KMS-11 (cell line): ENCODE results near the gene RNF125.

ENCODE experiments used
- H2AFZ ChIP-seq: fragments of 200-600 bp; sonication (generic); 2 replicates; pipeline ENCODE4 v1.6.1; 2016; ENCODE audit warnings: antibody characterized with exemption, mixed run types, low read depth
- H3K27ac ChIP-seq: fragments of 200-600 bp; sonication (generic); 2 replicates; pipeline ENCODE4 v1.6.1; 2016; ENCODE audit warnings: mild to moderate bottlenecking, mixed run types
- H3K27me3 ChIP-seq: fragments of 200-600 bp; sonication (generic); 2 replicates; pipeline ENCODE4 v1.6.1; 2017; ENCODE audit warnings: mild to moderate bottlenecking, low read depth, mixed run types, moderate library complexity; ENCODE audit not compliant: insufficient read depth
- H3K36me3 ChIP-seq: fragments of 200-600 bp; sonication (generic); 2 replicates; pipeline ENCODE4 v1.6.1; 2017; ENCODE audit warnings: mild to moderate bottlenecking, mixed run types; ENCODE audit not compliant: insufficient read depth
- H3K4me1 ChIP-seq: fragments of 200-600 bp; sonication (generic); 2 replicates; pipeline ENCODE4 v1.6.1; 2016; ENCODE audit warnings: mild to moderate bottlenecking, low read depth, mixed run types; ENCODE audit not compliant: poor library complexity, severe bottlenecking
- H3K4me2 ChIP-seq: fragments of 200-600 bp; sonication (generic); 2 replicates; pipeline ENCODE4 v1.7.0; 2016; ENCODE audit warnings: mild to moderate bottlenecking, mixed run types
- H3K4me3 ChIP-seq: fragments of 200-600 bp; sonication (generic); IDR thresholded peaks from 2 replicates; pipeline ENCODE4 v1.6.1; 2017; ENCODE audit warnings: low read depth, low read length, mixed read lengths; ENCODE audit not compliant: insufficient read depth
- H3K79me2 ChIP-seq: fragments of 200-600 bp; sonication (generic); 2 replicates; pipeline ENCODE4 v1.6.1; 2016; ENCODE audit warnings: low read depth, mixed run types; ENCODE audit not compliant: insufficient read depth
- H3K9ac ChIP-seq: fragments of 200-600 bp; sonication (generic); 2 replicates; pipeline ENCODE4 v1.6.1; 2016; ENCODE audit warnings: mild to moderate bottlenecking, mixed run types
- H4K20me1 ChIP-seq: fragments of 200-600 bp; sonication (generic); 2 replicates; pipeline ENCODE4 v1.6.1; 2016; ENCODE audit warnings: mild to moderate bottlenecking, mixed run types; ENCODE audit not compliant: insufficient read depth
- TF ChIP-seq, protein P1 (sequence below): fragments of 200-600 bp; sonication (generic); conservative IDR thresholded peaks from 2 replicates; pipeline ENCODE4 v1.6.1; 2017; ENCODE audit warnings: low read depth, mild to moderate bottlenecking, antibody characterized with exemption, low read length, moderate library complexity, mixed read lengths

Gene RNF125

DNA sequence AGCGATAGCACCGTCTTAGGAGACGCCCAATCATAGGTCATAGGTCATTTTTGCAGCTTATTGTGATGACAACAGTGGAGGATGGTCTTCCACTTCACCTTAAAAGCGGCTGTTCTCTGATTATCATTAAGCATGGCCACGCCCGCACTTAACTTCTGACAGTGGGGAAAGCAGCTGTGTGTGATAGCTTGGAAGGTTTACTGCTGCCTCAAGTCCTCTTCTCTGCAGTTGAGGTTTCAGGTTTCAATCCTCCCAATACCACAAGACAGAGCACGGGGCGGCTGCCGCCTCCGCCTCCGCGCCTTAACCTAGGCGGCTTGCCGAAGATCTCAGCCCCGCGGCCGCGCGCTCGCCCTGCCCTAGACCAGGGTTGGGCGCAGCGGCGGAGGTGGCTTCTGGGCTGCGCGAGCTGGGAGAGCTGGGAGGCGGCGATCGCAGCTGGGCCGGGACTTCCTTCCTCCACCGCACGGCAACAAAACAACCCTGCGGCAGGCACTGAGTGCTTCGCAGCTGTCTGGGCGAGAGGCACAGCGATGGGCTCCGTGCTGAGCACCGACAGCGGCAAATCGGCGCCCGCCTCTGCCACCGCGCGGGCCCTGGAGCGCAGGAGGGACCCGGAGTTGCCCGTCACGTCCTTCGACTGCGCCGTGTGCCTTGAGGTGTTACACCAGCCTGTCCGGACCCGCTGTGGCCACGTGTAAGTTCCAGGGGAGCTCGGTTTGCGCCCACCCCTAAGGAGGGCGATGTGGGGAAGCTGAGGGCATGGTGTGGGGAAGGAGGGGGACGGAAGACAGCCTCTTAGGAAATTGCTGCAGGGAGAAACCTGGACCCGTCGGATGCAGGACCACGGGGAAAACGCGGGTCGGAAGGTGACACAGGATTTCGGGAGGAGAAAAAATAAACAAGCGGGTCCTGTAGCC lies at the start of gene RNF125:
Gene RNF125 (plus strand): TSS at position 495 of the 920 bp plus-strand sequence. CDS start 39 bp downstream, at position 534.
- Histone ChIP-seq H3K79me2 (no peaks in the 10 kb centered on the region; the same call in 1 of the 2 replicates), H4K20me1 (no peaks in the 10 kb centered on the region), H2AFZ (peak within 1 kb of the TSS; percentile 98), H3K4me3 (no peak within 1 kb of the TSS), H3K36me3 (no peaks in the 10 kb centered on the region), H3K27me3 (no peaks in the 10 kb centered on the region), H3K4me2 (peak within 1 kb of the TSS; percentile 89), H3K9ac (peak within 1 kb of the TSS; percentile 91), H3K27ac (peak within 1 kb of the TSS; percentile 93), H3K4me1 (peaks cover 25% of the 10 kb centered on the region)
- TF ChIP-seq, protein P1, sequence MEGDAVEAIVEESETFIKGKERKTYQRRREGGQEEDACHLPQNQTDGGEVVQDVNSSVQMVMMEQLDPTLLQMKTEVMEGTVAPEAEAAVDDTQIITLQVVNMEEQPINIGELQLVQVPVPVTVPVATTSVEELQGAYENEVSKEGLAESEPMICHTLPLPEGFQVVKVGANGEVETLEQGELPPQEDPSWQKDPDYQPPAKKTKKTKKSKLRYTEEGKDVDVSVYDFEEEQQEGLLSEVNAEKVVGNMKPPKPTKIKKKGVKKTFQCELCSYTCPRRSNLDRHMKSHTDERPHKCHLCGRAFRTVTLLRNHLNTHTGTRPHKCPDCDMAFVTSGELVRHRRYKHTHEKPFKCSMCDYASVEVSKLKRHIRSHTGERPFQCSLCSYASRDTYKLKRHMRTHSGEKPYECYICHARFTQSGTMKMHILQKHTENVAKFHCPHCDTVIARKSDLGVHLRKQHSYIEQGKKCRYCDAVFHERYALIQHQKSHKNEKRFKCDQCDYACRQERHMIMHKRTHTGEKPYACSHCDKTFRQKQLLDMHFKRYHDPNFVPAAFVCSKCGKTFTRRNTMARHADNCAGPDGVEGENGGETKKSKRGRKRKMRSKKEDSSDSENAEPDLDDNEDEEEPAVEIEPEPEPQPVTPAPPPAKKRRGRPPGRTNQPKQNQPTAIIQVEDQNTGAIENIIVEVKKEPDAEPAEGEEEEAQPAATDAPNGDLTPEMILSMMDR, result no peak

DNA sequence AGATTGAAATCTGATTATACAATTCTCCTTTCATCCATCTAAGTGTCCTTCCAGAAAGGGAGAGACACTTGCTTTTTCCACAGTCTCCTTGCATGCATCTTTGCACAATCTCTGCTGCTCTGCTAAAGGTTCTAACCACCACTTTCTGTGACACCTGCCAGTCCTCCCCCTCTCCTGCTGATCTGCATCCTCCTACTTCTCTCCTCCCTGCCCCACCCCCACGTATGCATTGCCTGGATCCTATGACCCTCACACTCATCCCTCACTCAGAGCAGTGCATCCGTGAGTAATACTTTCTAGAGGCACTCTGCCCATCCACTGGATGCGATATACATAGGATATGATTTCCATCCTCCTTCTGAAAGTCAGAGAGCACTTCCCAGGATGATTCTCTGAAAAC lies 48.0 kb upstream of the RNF125 start:
- Histone ChIP-seq H3K27me3 (no peaks in the 10 kb centered on the region), H4K20me1 (no peaks in the 10 kb centered on the region), H3K9ac (no peak overlapping the region), H3K4me1 (no peaks in the 10 kb centered on the region), H3K36me3 (no peaks in the 10 kb centered on the region), H3K4me2 (no peak overlapping the region), H3K79me2 (no peaks in the 10 kb centered on the region), H2AFZ (no peak overlapping the region), H3K4me3 (no peak overlapping the region), H3K27ac (no peak overlapping the region)
- TF ChIP-seq, protein P1, result no peak

DNA sequence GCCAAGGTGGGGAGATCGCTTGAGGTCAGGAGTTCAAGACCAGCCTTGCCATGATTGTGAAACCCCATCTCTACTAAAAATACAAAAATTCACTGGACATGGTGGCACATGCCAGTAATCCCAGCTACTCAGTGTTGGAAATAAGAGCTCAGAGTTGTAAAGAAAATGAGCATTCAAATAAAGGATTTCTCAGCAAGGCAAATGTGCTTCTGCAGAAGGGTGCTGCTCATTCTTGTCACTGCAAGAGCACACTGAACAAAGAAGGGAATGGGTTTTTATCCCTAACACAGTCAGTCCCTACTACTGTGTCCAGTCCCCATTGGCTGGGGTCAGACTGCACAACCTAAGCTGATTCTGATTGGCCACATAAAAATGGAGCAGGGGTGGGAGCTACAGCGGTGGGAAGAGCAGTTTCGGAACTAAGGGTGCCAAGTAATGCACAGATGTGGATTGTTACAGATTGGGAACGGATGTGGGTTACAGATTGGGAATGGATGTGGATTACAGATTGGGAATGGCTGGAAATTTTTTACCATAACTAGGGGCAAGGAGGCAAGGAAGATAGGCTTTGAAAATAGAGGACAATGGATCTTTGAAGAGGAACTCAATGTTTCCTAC lies 44.6 kb upstream of the RNF125 start:
- no peak overlapping the region for H3K9ac ChIP-seq
- H2AFZ ChIP-seq, result no peak overlapping the region
- no peaks in the 10 kb centered on the region for H3K79me2 ChIP-seq
- TF ChIP-seq, protein P1, result no peak
- no peaks in the 10 kb centered on the region for H3K4me1 ChIP-seq
- no peaks in the 10 kb centered on the region for H4K20me1 ChIP-seq
- no peak overlapping the region for H3K4me3 ChIP-seq
- no peak overlapping the region for H3K27ac ChIP-seq
- no peak overlapping the region for H3K4me2 ChIP-seq
- H3K36me3 ChIP-seq, result no peaks in the 10 kb centered on the region
- no peaks in the 10 kb centered on the region for H3K27me3 ChIP-seq

DNA sequence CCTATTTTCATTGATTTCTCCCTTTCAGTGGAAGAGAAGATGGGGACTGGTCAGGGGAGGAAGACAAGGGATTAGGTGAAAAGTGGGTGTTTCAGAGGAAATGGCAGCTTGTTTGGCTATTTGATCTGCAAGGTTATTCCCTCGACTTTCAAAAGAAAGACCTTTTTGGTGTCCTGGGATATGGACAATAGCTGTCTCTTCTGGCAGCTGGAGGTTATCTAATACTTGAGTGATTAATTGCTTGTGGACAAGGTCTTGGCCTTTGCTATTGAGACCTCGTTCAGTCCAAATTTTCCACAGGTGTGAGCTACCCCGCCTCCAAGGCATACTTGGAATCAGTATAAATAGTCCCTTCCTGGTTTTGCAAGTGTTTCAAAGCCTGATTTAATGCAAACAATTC lies 42.4 kb upstream of the RNF125 start:
- Histone ChIP-seq H3K79me2 (no peaks in the 10 kb centered on the region), H4K20me1 (no peaks in the 10 kb centered on the region), H3K27ac (no peak overlapping the region), H3K27me3 (no peaks in the 10 kb centered on the region), H3K4me3 (no peak overlapping the region), H3K4me2 (no peak overlapping the region), H3K36me3 (no peaks in the 10 kb centered on the region), H2AFZ (no peak overlapping the region), H3K4me1 (no peaks in the 10 kb centered on the region), H3K9ac (no peak overlapping the region)
- TF ChIP-seq, protein P1, result no peak
